Measurements from ENCODE around the gene MCC. TPM values are rescaled to one million over a fixed set of nuclear protein-coding genes. Genes with fewer than 3 reads are reported as not detected.

MCC gene
- total and polyA plus RNA-seq, 4 donors = 9.0 to 47.3 (median 14.7) TPM

GRCh38 chr5:113381791-113382190 is 106.5 kb downstream of the MCC start:
- Histone ChIP-seq H3K36me3 (ENCODE audit: control insufficient read depth in 4 of 4, insufficient read depth in 3 of 4, low read depth in 1 of 4, low read length in 3 of 4) (no peaks in the 10 kb centered on the region), H3K9ac (ENCODE audit: low read depth in 1 of 2, low read length in 2 of 2) (no peak overlapping the region), H3K9me3 (ENCODE audit: control insufficient read depth in 4 of 4, low read length in 3 of 4) (no peaks in the 10 kb centered on the region), H3K27me3 (ENCODE audit: control insufficient read depth in 4 of 4, insufficient read depth in 4 of 4, low read length in 3 of 4) (no peaks in the 10 kb centered on the region), H3K27ac (ENCODE audit: low read depth in 1 of 2, low read length in 2 of 2) (no peak overlapping the region), H3K4me1 (ENCODE audit: control insufficient read depth in 4 of 4, insufficient read depth in 4 of 4, low read length in 3 of 4) (peaks cover 0 to 4% (median 0%) of the 10 kb centered on the region in 4 donors), H3K4me3 (ENCODE audit: low read depth in 1 of 3, low read length in 3 of 3) (no peak overlapping the region)
- no peak for TF ChIP-seq YY1 (IDR thresholded peaks at IDR 0.05)
- TF ChIP-seq TAF1 (conservative IDR thresholded peaks at IDR 0.05) = no peak
- TF ChIP-seq EGR1 (IDR thresholded peaks at IDR 0.05; ENCODE audit: low read depth in 2 of 2) = no peak
- TF ChIP-seq GABPA (IDR thresholded peaks at IDR 0.05 in 1 of 2, conservative IDR thresholded peaks at IDR 0.05 in 1 of 2) = no peak
- TF ChIP-seq ZBTB33 (IDR thresholded peaks at IDR 0.05) = no peak
- no peak for TF ChIP-seq CTCF (IDR thresholded peaks at IDR 0.05; ENCODE audit: low read depth, low read length, missing input control)
- no peak for TF ChIP-seq MAX (IDR thresholded peaks at IDR 0.05)
- no peak for TF ChIP-seq HNF4A (conservative IDR thresholded peaks at IDR 0.05)
- no peak for TF ChIP-seq ATF3 (IDR thresholded peaks at IDR 0.05)
- no peak for TF ChIP-seq FOXA2 (IDR thresholded peaks at IDR 0.05)
- TF ChIP-seq JUND (IDR thresholded peaks at IDR 0.05) = no peak
- DNase-seq (ENCODE audit: low spot score) = no peak

- Histone ChIP-seq H3K9me3 (ENCODE audit: control insufficient read depth in 4 of 4, low read length in 3 of 4) (no peaks in the 10 kb centered on the region), H3K4me1 (ENCODE audit: control insufficient read depth in 4 of 4, insufficient read depth in 4 of 4, low read length in 3 of 4) (peaks cover 0 to 4% (median 0%) of the 10 kb centered on the region in 4 donors), H3K4me3 (ENCODE audit: low read depth in 1 of 3, low read length in 3 of 3) (no peak overlapping the region), H3K9ac (ENCODE audit: low read depth in 1 of 2, low read length in 2 of 2) (no peak overlapping the region), H3K27me3 (ENCODE audit: control insufficient read depth in 4 of 4, insufficient read depth in 4 of 4, low read length in 3 of 4) (no peaks in the 10 kb centered on the region), H3K27ac (ENCODE audit: low read depth in 1 of 2, low read length in 2 of 2) (no peak overlapping the region), H3K36me3 (ENCODE audit: control insufficient read depth in 4 of 4, insufficient read depth in 3 of 4, low read depth in 1 of 4, low read length in 3 of 4) (no peaks in the 10 kb centered on the region)
- TF ChIP-seq RXRA (IDR thresholded peaks at IDR 0.05) (no peak), FOXA1 (IDR thresholded peaks at IDR 0.05) (no peak), ATF3 (IDR thresholded peaks at IDR 0.05) (no peak), FOXA2 (IDR thresholded peaks at IDR 0.05) (no peak), TAF1 (conservative IDR thresholded peaks at IDR 0.05) (no peak), YY1 (IDR thresholded peaks at IDR 0.05) (no peak), ZBTB33 (IDR thresholded peaks at IDR 0.05) (no peak)
- 85% methylated on average over 3 of the region's 3 CpGs for WGBS
- no peak for DNase-seq (ENCODE audit: low spot score)
These were observed 107.4 kb downstream of the MCC start for GRCh38 chr5:113380807-113381326.

Measured in liver (tissue), 9 donors.